H1 (cell line): ENCODE data around the gene BCL2L13. TPM values are rescaled to one million over a fixed set of nuclear protein-coding genes. Genes with fewer than 3 reads are reported as not detected.

Experiments used
- CTCF ChIA-PET: fragments of 300-600 bp; sonication (Branson Sonifier 250); formaldehyde crosslinking; loops from one replicate; lab custom pipeline; 2021; ENCODE audit not compliant: partially characterized antibody; lab: Charles Lee
- POLR2A ChIA-PET: fragments of 300-600 bp; sonication (Branson Sonifier 250); formaldehyde crosslinking; loops from one replicate; lab custom pipeline; 2021; ENCODE audit warnings: inconsistent platforms; ENCODE audit not compliant: partially characterized antibody; lab: Charles Lee
- DNase-seq, 2 experiments: peaks; one replicate each; pipeline versions ENCODE4 v3.0.0 to v3.0.0-alpha.2; 2010 to 2022; ENCODE audit warnings: low spot score in 2 of 2, low read depth in 1 of 2, mixed read lengths in 1 of 2
- FAIRE-seq: peaks from 2 replicates; lab custom pipeline; 2011; peaks lifted over from hg19 to GRCh38; lab: Jason Lieb, UNC
- H2AFZ ChIP-seq: 2 replicates; pipeline ENCODE4 v1.8.1; 2012; ENCODE audit warnings: low read length, inconsistent platforms
- H2AK5ac ChIP-seq: 2 replicates; pipeline ENCODE4 v1.6.1; 2013; ENCODE audit warnings: low read depth, low read length
- H2BK120ac ChIP-seq: replicated peaks from 2 replicates; pipeline ENCODE3; 2013; ENCODE audit warnings: low read depth, low read length, inconsistent platforms
- H2BK12ac ChIP-seq: 2 replicates; pipeline ENCODE4 v1.6.1; 2013; ENCODE audit warnings: low read depth, low read length
- H2BK15ac ChIP-seq: 2 replicates; pipeline ENCODE4 v1.6.1; 2013; ENCODE audit warnings: low read length
- H2BK20ac ChIP-seq: 2 replicates; pipeline ENCODE4 v1.6.1; 2013; ENCODE audit warnings: low read length
- H2BK5ac ChIP-seq: 2 replicates; pipeline ENCODE4 v1.6.1; 2013; ENCODE audit warnings: low read depth, low read length
- H3K14ac ChIP-seq: 2 replicates; pipeline ENCODE4 v1.6.1; 2013; ENCODE audit warnings: inconsistent platforms; ENCODE audit not compliant: insufficient read length
- H3K18ac ChIP-seq: 2 replicates; pipeline ENCODE4 v1.6.1; 2013; ENCODE audit warnings: low read length; ENCODE audit errors: extremely low read depth
- H3K23ac ChIP-seq: 2 replicates; pipeline ENCODE4 v1.6.1; 2013; ENCODE audit warnings: inconsistent platforms; ENCODE audit not compliant: insufficient read length
- H3K23me2 ChIP-seq: 2 replicates; pipeline ENCODE4 v1.6.1; 2013; ENCODE audit warnings: low read depth, low read length
- H3K27ac ChIP-seq: 2 replicates; pipeline ENCODE4 v1.6.1; 2011; ENCODE audit warnings: low read depth, low read length, inconsistent platforms
- H3K27me3 ChIP-seq, 4 experiments: replicated peaks in 1 of 4; 1 replicate in 1 of 4; 2 replicates in 3 of 4; pipeline versions ENCODE4 v1.6.1 to v1.8.1; 2011 to 2013; ENCODE audit warnings: low read length in 3 of 4, mild to moderate bottlenecking in 3 of 4, inconsistent platforms in 2 of 4, mixed read lengths in 2 of 4, moderate library complexity in 1 of 4; ENCODE audit not compliant: control insufficient read depth in 3 of 4, insufficient read depth in 3 of 4; ENCODE audit errors: extremely low read depth in 1 of 4
- H3K36me3 ChIP-seq, 4 experiments: 2 replicates each; pipeline versions ENCODE4 v1.6.1 to v1.8.1; 2011 to 2013; ENCODE audit warnings: mild to moderate bottlenecking in 4 of 4, low read length in 3 of 4, moderate library complexity in 2 of 4, control low read depth in 1 of 4, inconsistent platforms in 1 of 4; ENCODE audit not compliant: insufficient read depth in 4 of 4, control insufficient read depth in 2 of 4
- H3K4ac ChIP-seq: replicated peaks from 2 replicates; pipeline ENCODE3; 2013; ENCODE audit warnings: low read length, low read depth, mixed read lengths, inconsistent platforms; ENCODE audit not compliant: insufficient read length
- H3K4me1 ChIP-seq, 4 experiments: replicated peaks in 1 of 4; 1 replicate in 1 of 4; 2 replicates in 3 of 4; pipeline versions ENCODE4 v1.6.1 to v1.8.1; 2011 to 2013; ENCODE audit warnings: low read length in 3 of 4, inconsistent platforms in 2 of 4, mixed read lengths in 1 of 4; ENCODE audit not compliant: insufficient read depth in 4 of 4, control insufficient read depth in 3 of 4
- H3K4me2 ChIP-seq, 2 experiments: 2 replicates each; pipeline versions ENCODE4 v1.6.1 to v1.8.1; 2011 to 2013; ENCODE audit warnings: low read depth in 2 of 2, low read length in 2 of 2, control low read depth in 1 of 2, inconsistent platforms in 1 of 2, mild to moderate bottlenecking in 1 of 2; ENCODE audit not compliant: insufficient read depth in 1 of 2
- H3K4me3 ChIP-seq, 4 experiments: fragments of 200-600, 300-600 bp in 1 of 4; sonication (generic), shearing (Covaris generic), sonication (Bioruptor Twin) in 1 of 4; 2 replicates each; pipeline versions ENCODE4 v1.5.1 to v1.8.1; 2011 to 2016; ENCODE audit warnings: low read length in 4 of 4, low read depth in 3 of 4, control low read depth in 2 of 4, inconsistent platforms in 2 of 4, mild to moderate bottlenecking in 2 of 4, mixed read lengths in 1 of 4, moderate library complexity in 1 of 4; ENCODE audit not compliant: insufficient read depth in 2 of 4; ENCODE audit errors: extremely low read depth in 1 of 4
- H3K56ac ChIP-seq: replicated peaks from 2 replicates; pipeline ENCODE3; 2013; ENCODE audit warnings: low read depth, mild to moderate bottlenecking, mixed read lengths, low read length, inconsistent platforms; ENCODE audit not compliant: insufficient read length
- H3K79me1 ChIP-seq: 2 replicates; pipeline ENCODE4 v1.6.1; 2013; ENCODE audit warnings: low read depth, low read length, control low read depth
- H3K79me2 ChIP-seq, 2 experiments: 2 replicates each; pipeline versions ENCODE4 v1.6.1 to v1.8.1; 2012 to 2013; ENCODE audit warnings: low read length in 2 of 2, mild to moderate bottlenecking in 2 of 2, inconsistent platforms in 1 of 2; ENCODE audit not compliant: insufficient read depth in 2 of 2, control insufficient read depth in 1 of 2
- H3K9ac ChIP-seq, 4 experiments: replicated peaks in 1 of 4; 1 replicate in 1 of 4; 2 replicates in 3 of 4; pipeline versions ENCODE4 v1.6.1 to v1.8.1; 2011 to 2013; ENCODE audit warnings: low read depth in 3 of 4, low read length in 3 of 4, control low read depth in 2 of 4, mild to moderate bottlenecking in 2 of 4, moderate library complexity in 2 of 4, inconsistent platforms in 1 of 4; ENCODE audit errors: extremely low read depth in 1 of 4
- H3K9me3 ChIP-seq, 2 experiments: 2 replicates each; pipeline versions ENCODE4 v1.6.1 to v1.8.1; 2012 to 2013; ENCODE audit warnings: mild to moderate bottlenecking in 2 of 2, moderate library complexity in 2 of 2, control low read depth in 1 of 2, inconsistent platforms in 1 of 2, low read depth in 1 of 2, low read length in 1 of 2, mixed read lengths in 1 of 2; ENCODE audit not compliant: insufficient read depth in 2 of 2
- H4K20me1 ChIP-seq, 2 experiments: replicated peaks in 1 of 2; 2 replicates each; pipeline versions ENCODE3 to v1.8.1; 2011 to 2013; ENCODE audit warnings: inconsistent platforms in 2 of 2, low read length in 2 of 2, mild to moderate bottlenecking in 1 of 2; ENCODE audit not compliant: insufficient read depth in 2 of 2, control insufficient read depth in 1 of 2
- H4K5ac ChIP-seq: 2 replicates; pipeline ENCODE4 v1.6.1; 2013; ENCODE audit warnings: low read length, low read depth, mixed read lengths, inconsistent platforms; ENCODE audit not compliant: insufficient read length
- H4K8ac ChIP-seq: 2 replicates; pipeline ENCODE4 v1.8.0; 2013; ENCODE audit warnings: mild to moderate bottlenecking, moderate library complexity, low read length, inconsistent platforms; ENCODE audit not compliant: insufficient read depth; ENCODE audit errors: extremely low read depth
- H4K91ac ChIP-seq: replicated peaks from 2 replicates; pipeline ENCODE3; 2013; ENCODE audit warnings: low read length, mixed read lengths, inconsistent platforms; ENCODE audit not compliant: insufficient read length
- BACH1 ChIP-seq: IDR thresholded peaks from 2 replicates; pipeline ENCODE4 v1.6.1; 2012; ENCODE audit warnings: low read length, improper control_type of control experiment
- CBX8 ChIP-seq: fragments of 300-800, 300-1000 bp; sonication (generic); IDR thresholded peaks from 2 replicates; pipeline ENCODE4 v1.7.1; 2016; ENCODE audit warnings: low read depth, low read length, borderline replicate concordance
- CTBP2 ChIP-seq: IDR thresholded peaks from 2 replicates; pipeline ENCODE4 v1.7.0; 2011; ENCODE audit warnings: borderline replicate concordance, mild to moderate bottlenecking, moderate library complexity, mixed read lengths, low read length; ENCODE audit not compliant: insufficient read depth, insufficient read length
- EP300 ChIP-seq, 2 experiments: IDR thresholded peaks; 1 replicate in 1 of 2; 2 replicates in 1 of 2; pipeline ENCODE4 v1.6.1; 2011 to 2012; ENCODE audit warnings: low read depth in 2 of 2, low read length in 2 of 2, mild to moderate bottlenecking in 2 of 2, borderline replicate concordance in 1 of 2, inconsistent platforms in 1 of 2, moderate library complexity in 1 of 2
- HDAC2 ChIP-seq, 2 experiments: fragments of 300-600 bp in 1 of 2; sonication (generic) in 1 of 2; IDR thresholded peaks; 2 replicates each; pipeline ENCODE4 v1.6.1; 2011 to 2012; ENCODE audit warnings: low read depth in 2 of 2, low read length in 2 of 2, mild to moderate bottlenecking in 2 of 2, moderate library complexity in 2 of 2, borderline replicate concordance in 1 of 2, inconsistent platforms in 1 of 2
- HDAC6 ChIP-seq: IDR thresholded peaks from one replicate; pipeline ENCODE4 v1.7.1; 2012; ENCODE audit warnings: low read depth, mild to moderate bottlenecking, inconsistent platforms, low read length, moderate library complexity
- MAFK ChIP-seq: IDR thresholded peaks from 2 replicates; pipeline ENCODE4 v1.6.1; 2012; ENCODE audit warnings: low read depth, mild to moderate bottlenecking, improper control_type of control experiment, low read length
- PHF8 ChIP-seq: fragments of 200-600 bp; sonication (generic); conservative IDR thresholded peaks from 2 replicates; pipeline ENCODE4 v1.7.1; 2012; ENCODE audit warnings: low read depth, mild to moderate bottlenecking, inconsistent platforms, low read length, moderate library complexity
- POLR2AphosphoS5 ChIP-seq: IDR thresholded peaks from 2 replicates; pipeline ENCODE4 v1.6.1; 2011; ENCODE audit warnings: low read depth, low read length
- RAD21 ChIP-seq, 2 experiments: IDR thresholded peaks in 1 of 2; conservative IDR thresholded peaks in 1 of 2; 2 replicates each; pipeline ENCODE4 v1.6.1; 2011; ENCODE audit warnings: low read depth in 2 of 2, low read length in 2 of 2, improper control_type of control experiment in 1 of 2, inconsistent platforms in 1 of 2, mild to moderate bottlenecking in 1 of 2, moderate library complexity in 1 of 2
- SIRT6 ChIP-seq: IDR thresholded peaks from one replicate; pipeline ENCODE4 v1.7.1; 2012; ENCODE audit warnings: low read length, inconsistent platforms
- SIX5 ChIP-seq: IDR thresholded peaks from 2 replicates; pipeline ENCODE4 v1.6.1; 2011; ENCODE audit warnings: mild to moderate bottlenecking, low read depth, low read length
- TEAD4 ChIP-seq: IDR thresholded peaks from 2 replicates; pipeline ENCODE4 v1.6.1; 2012; ENCODE audit warnings: low read depth, low read length, inconsistent platforms, mixed read lengths
- WGBS, 2 experiments: shearing (Covaris generic) in 1 of 2; methylation state at CpG; one replicate each; pipeline versions ENCODE4 v1.1.6 to v1.1.7; 2013 to 2015; ENCODE audit warnings: low lambda C conversion rate in 2 of 2, mixed read lengths in 2 of 2, inconsistent platforms in 1 of 2, low coverage in 1 of 2, missing lambda C conversion rate in 1 of 2; ENCODE audit not compliant: insufficient replicate concordance in 2 of 2, insufficient coverage in 1 of 2, insufficient read length in 1 of 2; ENCODE audit errors: extremely low coverage in 1 of 2, missing lambda C conversion rate in 1 of 2; 5-methylcytosine and 5-hydroxymethylcytosine counted together
- polyA plus RNA-seq, 7 experiments: library from polyadenylated mRNA; depleted of rRNA in 3 of 7; stranded (reverse) in 5 of 7; unstranded in 2 of 7; fragments of >200 nt in 5 of 7; fragments of 200-250 nt in 2 of 7; gene quantifications; 1 replicate in 5 of 7; 2 replicates in 1 of 7; 4 replicates in 1 of 7; pipeline versions ENCODE4 v1.2.1 to v1.2.3, GENCODE V29; 2011 to 2013; ENCODE audit warnings: missing spikeins in 2 of 7, mixed read lengths in 2 of 7
- total RNA-seq: library from RNA; stranded (reverse); fragmentation: NEBNext Ultra II Directional; extraction: Animal tissue kit (Norgen Biotek cat#: 25700); gene quantifications from 2 replicates; pipeline ENCODE4 v1.2.1, GENCODE V29; 2021

BCL2L13 gene
- total and polyA plus RNA-seq, 2 of the 8 experiments (the other 6 are each of a cell fraction or from before 2014, with no cell fraction given), result 20.7 to 35.0 TPM

GRCh38 chr22:17712441-17712840 is 73.9 kb downstream of the BCL2L13 start:
- Histone ChIP-seq H3K23ac (no peak overlapping the region), H2AK5ac (no peak overlapping the region), H2BK20ac (no peak overlapping the region), H3K4me1 (no peaks in the 10 kb centered on the region), H3K56ac (no peak overlapping the region), H4K5ac (no peak overlapping the region)
- TF ChIP-seq CTBP2 (no peak), TEAD4 (no peak), HDAC2 (IDR thresholded peaks at IDR 0.05; ENCODE audit: borderline replicate concordance in 1 of 2, low read depth in 2 of 2, low read length in 2 of 2) (no peak), SIRT6 (no peak), BACH1 (no peak), PHF8 (no peak), POLR2AphosphoS5 (no peak), MAFK (no peak), SIX5 (no peak), HDAC6 (no peak), EP300 (IDR thresholded peaks at IDR 0.05; ENCODE audit: borderline replicate concordance in 1 of 2, low read depth in 2 of 2, low read length in 2 of 2) (no peak), CBX8 (no peak), RAD21 (IDR thresholded peaks at IDR 0.05 in 1 of 2, conservative IDR thresholded peaks at IDR 0.05 in 1 of 2; ENCODE audit: low read depth in 2 of 2, low read length in 2 of 2) (no peak)
- TF ChIP-seq, all 59 proteins: peak for 0
- WGBS, 2 experiments, result 87% methylated on average over 2 of the region's 2 CpGs; no CpG with 5 or more reads in 1 of the 2 experiments
- H2BK5ac ChIP-seq, result no peak overlapping the region
- no peak overlapping the region for H2BK120ac ChIP-seq
- H2AFZ ChIP-seq, result no peak overlapping the region
- H3K79me2 ChIP-seq, result no peaks in the 10 kb centered on the region
- no peak overlapping the region for H3K4me3 ChIP-seq
- no peaks in the 10 kb centered on the region for H3K23me2 ChIP-seq
- no peak overlapping the region for H3K18ac ChIP-seq
- no peaks in the 10 kb centered on the region for H3K9me3 ChIP-seq
- DNase-seq (no peak), FAIRE-seq (no peak)
- ChIA-PET CTCF (interaction anchor here (1.1 kb wide), 1 partner anchor 39 kb away, joined by 3 read pairs; no protein-coding TSS in a partner anchor), POLR2A (no interaction called here)
- H3K27me3 ChIP-seq, result no peaks in the 10 kb centered on the region
- no peaks in the 10 kb centered on the region for H3K79me1 ChIP-seq
- no peak overlapping the region for H3K9ac ChIP-seq
- no peak overlapping the region for H4K8ac ChIP-seq
- no peak overlapping the region for H4K91ac ChIP-seq
- no peaks in the 10 kb centered on the region for H4K20me1 ChIP-seq
- no peak overlapping the region for H2BK15ac ChIP-seq
- no peaks in the 10 kb centered on the region for H3K36me3 ChIP-seq
- H3K27ac ChIP-seq, result no peak overlapping the region
- no peak overlapping the region for H3K14ac ChIP-seq
- no peak overlapping the region for H3K4me2 ChIP-seq
- H2BK12ac ChIP-seq, result no peak overlapping the region
- H3K4ac ChIP-seq, result no peak overlapping the region
